Fibroblast of upper back skin (primary cell): Measurements from ENCODE around the gene UBE2QL1.

Experiments used
- DNase-seq: peaks from one replicate; pipeline ENCODE4 v3.0.0-alpha.2; 2013

The UBE2QL1 gene

GRCh38 chr5:6448622-6449464 is at the start of gene UBE2QL1:
TSS of gene UBE2QL1 (plus strand) at chr5:6448859. CDS start at chr5:6448894, 35 bp downstream.
- DNase-seq: no peak

GRCh38 chr5:6399980-6400910 is 48.4 kb upstream of the UBE2QL1 start:
- DNase-seq: peak; percentile 90

- DNase-seq: no peak
Observed at GRCh38 chr5:6401410-6401809, 47.2 kb upstream of the UBE2QL1 start.

- peak; percentile 83 for DNase-seq
Observed at GRCh38 chr5:6402939-6403338, 45.7 kb upstream of the UBE2QL1 start.

GRCh38 chr5:6403416-6403815 is 45.2 kb upstream of the UBE2QL1 start:
- no peak for DNase-seq

- peak; percentile 88 for DNase-seq
Observed at GRCh38 chr5:6404129-6404528, 44.5 kb upstream of the UBE2QL1 start.

- DNase-seq: no peak
Observed at GRCh38 chr5:6405591-6405990, 43.1 kb upstream of the UBE2QL1 start.

GRCh38 chr5:6407558-6408259 is 41.0 kb upstream of the UBE2QL1 start:
- DNase-seq: no peak

- DNase-seq: no peak
Observed at GRCh38 chr5:6408260-6408596, 40.4 kb upstream of the UBE2QL1 start.

GRCh38 chr5:6408627-6409446 is 39.8 kb upstream of the UBE2QL1 start:
- DNase-seq: no peak

GRCh38 chr5:6410421-6410820 is 38.2 kb upstream of the UBE2QL1 start:
- DNase-seq: no peak

GRCh38 chr5:6411141-6411540 is 37.5 kb upstream of the UBE2QL1 start:
- no peak for DNase-seq

GRCh38 chr5:6412811-6413210 is 35.8 kb upstream of the UBE2QL1 start:
- peak; percentile 29 for DNase-seq

- DNase-seq: no peak
Observed at GRCh38 chr5:6417657-6418056, 31.0 kb upstream of the UBE2QL1 start.

GRCh38 chr5:6418679-6419276 is 29.9 kb upstream of the UBE2QL1 start:
- no peak for DNase-seq

GRCh38 chr5:6419340-6419852 is 29.3 kb upstream of the UBE2QL1 start:
- DNase-seq: peak; percentile 35

- no peak for DNase-seq
Observed at GRCh38 chr5:6423327-6424109, 25.1 kb upstream of the UBE2QL1 start.

- no peak for DNase-seq
Observed at GRCh38 chr5:6424110-6424659, 24.5 kb upstream of the UBE2QL1 start.

- DNase-seq: no peak
Observed at GRCh38 chr5:6424700-6425099, 24.0 kb upstream of the UBE2QL1 start.

GRCh38 chr5:6427694-6428093 is 21.0 kb upstream of the UBE2QL1 start:
- peak; percentile 48 for DNase-seq
